Glomerular visceral epithelial cell (primary cell): Measurements from ENCODE around the gene TTC28.
"Not testable (repeated sequence)": the region's sequence is repeated elsewhere in the genome, so short reads cannot be mapped to it uniquely, and the experiment has no call there.

ENCODE experiments used
- DNase-seq: peaks from one replicate; pipeline ENCODE4 v3.0.0-alpha.2; 2016; ENCODE audit errors: extremely low spot score

TTC28 gene

DNA sequence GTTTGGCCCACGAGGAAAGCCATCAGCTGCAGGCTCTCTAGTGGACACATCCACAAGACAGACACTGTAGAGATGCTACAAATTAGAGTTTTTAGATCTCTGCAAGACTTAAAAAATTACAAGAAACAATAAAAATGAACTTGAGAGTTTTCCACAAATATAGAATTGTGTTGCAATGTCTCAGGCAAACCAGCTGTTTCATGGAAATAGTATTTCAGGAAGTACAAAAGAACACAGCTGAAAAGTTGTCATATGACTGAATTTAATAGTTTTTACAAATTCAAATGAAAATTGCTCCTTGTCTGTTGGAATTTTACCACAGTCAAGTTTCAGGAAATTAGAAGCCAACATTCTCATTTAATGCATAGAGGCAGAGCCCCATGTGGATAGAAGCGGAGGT lies 576.0 kb downstream of the TTC28 start:
- no peak for DNase-seq

DNA sequence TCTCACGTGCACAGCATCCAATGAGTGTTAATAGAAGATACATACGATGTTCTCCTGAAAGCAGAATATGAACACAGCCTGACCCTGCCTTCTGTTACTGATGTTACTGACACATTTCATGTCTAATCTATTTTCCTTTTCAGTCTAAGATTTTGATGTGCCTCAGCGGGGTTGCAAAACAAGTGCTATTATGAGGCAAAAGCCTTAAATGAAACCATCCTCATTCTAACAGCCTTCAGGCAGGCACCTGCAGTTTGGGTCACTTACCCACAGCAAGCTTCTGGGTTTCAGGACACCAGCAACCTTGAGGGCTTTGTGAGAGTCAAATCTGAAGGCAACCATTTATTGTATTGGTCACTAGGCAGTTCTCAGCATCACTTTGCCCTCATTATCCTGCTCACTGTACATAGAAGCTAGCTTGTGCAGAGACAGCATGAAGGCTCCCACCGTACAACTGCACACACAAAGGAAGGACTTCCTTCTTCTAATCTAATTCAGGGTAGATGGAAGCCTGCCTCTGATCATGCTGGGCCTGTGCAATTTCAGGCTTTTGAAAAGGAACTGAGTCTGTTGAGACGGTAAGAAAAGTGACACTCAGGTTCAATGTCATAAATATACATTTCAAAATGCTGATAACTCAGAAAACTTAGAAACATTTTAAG lies 577.4 kb downstream of the TTC28 start:
- DNase-seq: no peak

DNA sequence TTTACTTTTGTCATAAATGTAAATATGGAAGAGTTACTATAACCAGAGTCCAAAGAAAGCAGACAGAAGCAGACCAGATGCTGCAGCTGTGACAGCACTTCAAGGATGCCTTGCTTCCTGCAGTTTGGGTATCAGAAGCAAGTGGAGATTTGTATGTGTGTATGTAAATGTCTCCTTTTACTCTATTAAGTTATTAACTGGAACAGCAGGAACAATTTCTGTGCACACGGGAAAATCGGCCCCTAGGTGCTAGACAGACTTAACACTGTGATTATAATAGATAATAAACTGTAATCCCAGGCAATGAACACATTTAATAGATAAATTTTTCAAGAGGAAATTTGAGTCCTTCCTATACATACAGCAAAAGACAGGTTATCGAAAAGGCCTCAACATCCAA lies 582.0 kb downstream of the TTC28 start:
- DNase-seq: no peak

DNA sequence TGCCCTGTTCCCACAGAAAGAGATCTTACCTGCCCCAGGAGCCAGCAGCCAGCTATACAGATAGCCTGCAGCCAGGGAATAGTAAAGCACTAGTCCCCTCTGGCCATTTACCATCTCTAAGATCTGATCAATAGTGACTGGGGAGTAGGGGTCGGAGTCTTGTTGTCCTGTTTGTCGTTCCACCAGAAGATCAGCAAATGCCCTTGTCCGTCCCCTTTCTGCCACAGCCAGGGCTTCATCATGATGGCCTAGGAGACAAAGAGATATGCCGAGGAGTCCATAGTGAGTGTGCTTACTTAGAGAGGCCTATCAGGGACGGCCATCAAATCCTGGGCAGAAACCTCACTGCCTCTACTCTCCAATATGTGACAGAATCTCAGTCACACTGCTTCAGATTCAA lies 583.5 kb downstream of the TTC28 start:
- no peak for DNase-seq

DNA sequence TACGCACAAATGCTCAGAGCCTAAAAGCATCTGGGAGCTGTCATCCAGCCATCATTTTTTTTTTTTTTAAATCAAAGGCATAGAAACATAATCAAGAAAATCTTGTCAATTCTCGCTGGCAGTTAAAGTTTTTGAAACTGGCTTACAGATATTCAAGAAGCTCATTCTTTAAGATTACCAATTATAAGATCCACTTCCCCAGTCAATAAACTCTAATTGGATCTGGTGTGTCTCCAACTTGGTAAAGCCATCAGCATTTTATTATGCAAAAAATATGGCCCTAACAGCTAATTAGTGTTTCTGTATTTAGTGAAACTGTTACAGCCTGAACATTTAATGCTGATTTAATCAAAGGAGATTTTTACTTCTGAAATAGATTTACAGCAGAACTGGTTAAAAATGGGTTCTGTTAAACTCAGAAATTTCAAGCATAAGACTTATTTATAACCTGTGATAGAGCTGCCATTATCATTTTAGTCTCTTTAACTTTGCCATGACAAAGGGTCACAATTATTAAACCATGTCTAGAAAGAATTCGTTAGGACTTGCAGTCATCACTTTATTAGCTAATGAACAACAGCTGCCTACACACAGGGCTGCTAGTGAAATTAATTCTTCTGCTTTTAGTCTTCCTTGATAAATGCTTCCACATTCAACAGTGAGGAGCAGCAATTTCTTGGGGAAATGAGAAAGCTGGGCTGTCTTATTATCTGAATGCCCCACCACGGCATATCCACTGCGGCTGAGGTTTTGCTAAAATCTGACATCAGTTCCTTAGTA lies 584.1 kb downstream of the TTC28 start:
- DNase-seq: no peak

DNA sequence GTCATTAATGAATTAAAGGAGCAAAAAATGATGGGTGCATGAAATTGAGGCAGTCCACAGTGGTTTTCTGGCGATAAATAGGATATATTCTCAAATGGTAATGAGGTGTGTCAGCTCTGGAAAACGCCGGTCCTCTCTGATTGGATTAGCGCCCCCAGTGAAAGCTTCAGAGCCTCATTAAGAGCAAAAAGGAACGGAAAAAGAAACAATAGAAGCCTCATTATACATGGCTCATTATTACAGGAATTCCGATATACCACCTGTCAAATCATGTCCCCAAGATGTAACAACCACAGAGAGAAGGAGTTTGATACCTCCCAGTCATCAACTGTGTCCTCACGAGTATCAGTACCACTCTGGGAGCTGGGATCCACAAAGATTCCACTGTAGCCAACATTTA lies 584.9 kb downstream of the TTC28 start:
- no peak for DNase-seq

DNA sequence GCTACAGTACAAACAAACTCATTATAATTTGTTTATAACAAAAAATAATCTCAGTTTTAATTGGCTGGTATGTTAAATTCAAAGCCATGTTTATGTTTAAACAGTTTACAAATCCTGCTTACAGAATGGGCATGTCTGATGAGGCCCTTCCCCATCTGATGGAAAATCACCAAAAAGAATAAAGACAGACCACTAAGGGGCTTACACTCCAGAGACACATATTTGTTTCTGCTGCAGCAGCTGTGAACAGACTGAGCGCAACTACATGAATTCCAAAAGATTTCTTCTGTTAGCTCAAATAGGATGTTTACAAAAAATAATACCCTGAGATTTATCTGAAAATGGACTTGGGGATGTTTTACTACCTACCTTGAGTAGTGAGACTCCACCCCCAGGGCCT lies 585.9 kb downstream of the TTC28 start:
- DNase-seq: no peak

DNA sequence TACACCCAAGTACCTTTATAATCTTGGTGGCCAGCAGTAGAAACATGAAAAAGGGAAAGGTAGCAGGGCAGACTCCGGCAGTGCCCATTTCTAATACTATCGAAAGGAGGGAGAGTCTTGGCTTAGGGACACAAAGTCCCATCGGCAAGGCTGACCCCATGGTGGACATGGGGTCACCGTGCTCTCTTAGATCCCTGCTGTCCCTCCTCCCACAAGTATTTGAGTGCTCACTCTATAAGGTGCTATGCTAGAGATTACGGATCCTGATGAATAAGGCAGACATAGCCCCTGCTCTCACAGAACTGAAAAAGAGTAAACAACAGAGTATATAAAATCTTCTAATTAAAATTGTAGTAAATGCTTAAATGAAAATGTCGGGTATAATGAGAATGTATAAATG lies 588.2 kb downstream of the TTC28 start:
- DNase-seq: no peak

DNA sequence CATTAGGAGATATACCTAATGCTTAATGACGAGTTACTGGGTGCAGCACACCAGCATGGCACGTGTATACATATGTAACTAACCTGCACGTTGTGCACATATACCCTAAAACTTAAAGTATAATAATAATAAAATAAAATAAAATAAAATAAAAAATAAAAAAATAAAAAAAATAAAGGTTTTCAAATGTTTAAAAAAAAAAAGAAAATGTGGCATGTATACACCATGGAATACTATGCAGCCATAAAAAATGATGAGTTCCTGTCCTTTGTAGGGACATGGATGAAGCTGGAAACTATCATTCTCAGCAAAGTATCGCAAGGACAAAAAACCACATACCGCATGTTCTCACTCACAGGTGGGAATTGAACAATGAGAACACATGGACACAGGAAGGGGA lies 590.1 kb downstream of the TTC28 start:
- not testable (repeated sequence) for DNase-seq

DNA sequence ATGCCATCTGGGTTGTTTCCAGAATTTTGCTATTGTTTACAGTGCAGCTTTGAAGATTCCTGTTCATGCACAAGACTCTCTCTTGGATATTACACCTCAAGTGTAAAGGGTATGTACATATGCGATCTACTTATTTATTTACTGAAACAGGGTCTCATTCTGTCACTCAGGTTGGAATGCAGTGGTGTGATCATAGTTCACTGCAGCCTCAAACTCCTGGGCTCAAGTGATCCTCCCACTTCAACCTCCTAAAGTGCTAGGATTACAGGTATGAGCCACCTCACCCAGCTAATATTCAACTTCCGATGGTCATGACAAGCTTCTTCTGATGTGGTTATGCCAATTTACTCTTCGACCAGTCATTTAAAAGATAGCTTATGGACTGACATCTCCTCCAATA lies 602.5 kb downstream of the TTC28 start:
- no peak for DNase-seq

DNA sequence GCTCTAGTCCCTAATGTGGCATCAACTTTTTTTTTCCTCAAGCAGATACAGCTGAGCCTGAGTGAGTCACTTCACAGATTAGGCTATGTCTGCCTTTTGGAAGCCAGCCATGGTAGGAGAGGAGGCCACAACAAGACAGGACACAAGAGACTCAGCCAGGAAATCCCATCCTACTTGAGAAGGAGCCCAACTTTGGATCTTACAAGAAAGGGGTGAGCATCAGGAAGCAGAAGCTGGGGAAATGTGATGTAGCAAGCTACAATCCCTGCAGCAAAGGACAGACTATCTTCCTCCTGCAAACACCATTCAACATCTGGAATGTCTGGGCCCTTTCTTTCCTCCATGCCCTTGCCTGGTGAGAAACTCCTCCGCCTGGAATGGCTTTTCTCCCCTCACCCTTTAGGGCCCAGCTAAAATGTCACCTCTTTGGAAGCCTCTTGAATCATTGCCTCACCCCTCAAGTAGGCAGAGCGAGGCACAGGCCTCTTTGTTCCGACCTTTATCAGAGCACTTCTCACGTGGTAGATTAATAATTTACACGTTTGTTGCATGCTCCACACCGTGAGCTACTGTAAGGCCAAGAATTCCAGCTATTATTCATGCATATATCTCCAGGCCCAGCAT lies 604.2 kb downstream of the TTC28 start:
- DNase-seq: peak; percentile 83

DNA sequence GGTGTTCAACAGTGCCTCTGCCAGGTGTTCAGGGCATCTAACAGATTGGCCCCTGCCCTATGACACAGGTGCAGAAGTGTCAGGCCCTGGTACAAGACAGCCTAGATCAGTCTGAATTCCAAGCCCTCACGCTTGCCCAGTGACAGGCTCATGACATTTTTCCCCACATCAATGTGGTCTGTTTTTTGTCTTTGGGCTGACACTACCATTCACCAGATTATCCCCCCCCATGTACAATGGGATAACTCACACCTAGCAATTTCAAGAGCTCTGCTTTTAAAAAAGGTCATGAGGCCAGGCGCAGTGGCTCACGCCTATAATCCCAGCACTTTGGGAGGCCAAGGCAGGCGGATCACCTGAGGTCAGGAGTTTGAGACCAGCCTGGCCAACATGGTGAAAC lies 605.1 kb downstream of the TTC28 start:
- DNase-seq: no peak

DNA sequence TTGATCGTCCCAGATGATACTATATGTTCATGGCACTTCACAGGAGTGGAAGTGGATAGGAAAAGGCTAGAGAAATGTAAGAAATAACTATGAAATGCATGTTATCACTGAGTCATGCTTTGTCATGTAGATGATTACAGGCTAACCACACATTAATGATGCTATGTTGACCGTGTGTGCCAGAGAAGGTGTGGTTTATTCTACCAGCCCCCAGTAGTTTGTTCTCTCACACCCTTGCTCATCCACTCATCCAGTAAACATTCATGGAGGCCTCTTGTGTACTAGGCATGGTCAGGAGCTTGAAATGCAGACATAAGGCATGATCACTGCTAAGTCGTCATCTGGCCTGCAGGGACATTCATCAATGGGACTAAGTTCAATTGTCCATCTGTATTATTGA lies 607.6 kb downstream of the TTC28 start:
- DNase-seq: peak; percentile 8

DNA sequence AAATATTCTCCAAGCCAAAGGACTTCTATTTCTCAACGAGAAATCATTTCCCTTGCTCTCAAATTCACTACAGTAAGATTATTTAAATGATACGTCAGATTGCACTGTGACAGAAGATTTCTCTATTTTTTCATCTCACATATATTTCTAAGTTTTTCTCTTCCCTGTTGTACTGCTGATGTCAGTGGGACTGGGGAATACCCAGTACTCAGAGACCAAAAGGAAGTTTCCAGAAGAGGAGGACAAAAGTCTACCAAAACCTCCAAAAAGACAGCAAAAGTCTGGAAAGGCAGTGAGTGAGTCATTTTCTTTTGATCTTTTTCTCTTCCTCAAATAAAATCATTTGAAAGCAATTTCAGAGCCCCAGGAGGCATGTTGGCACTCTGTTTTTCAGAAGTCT lies 610.8 kb downstream of the TTC28 start:
- DNase-seq: no peak

DNA sequence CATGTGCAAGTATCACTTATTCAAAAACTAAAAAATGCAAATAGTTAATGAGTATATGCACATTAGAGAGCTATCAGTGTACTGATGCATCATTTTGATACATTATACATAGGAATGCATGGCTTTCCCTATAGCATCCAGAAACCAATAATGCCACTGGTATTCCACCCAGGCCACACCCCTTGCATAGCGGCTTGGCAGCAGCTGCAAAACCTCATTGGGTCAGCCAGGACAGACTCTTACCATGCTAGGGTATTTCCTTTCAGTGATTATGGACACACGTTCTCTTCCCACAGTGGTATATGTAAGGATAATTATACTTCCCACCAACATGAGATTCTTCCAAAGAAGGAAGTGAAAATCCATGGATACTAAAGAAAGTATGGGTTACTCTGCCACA lies 614.7 kb downstream of the TTC28 start:
- DNase-seq: no peak

DNA sequence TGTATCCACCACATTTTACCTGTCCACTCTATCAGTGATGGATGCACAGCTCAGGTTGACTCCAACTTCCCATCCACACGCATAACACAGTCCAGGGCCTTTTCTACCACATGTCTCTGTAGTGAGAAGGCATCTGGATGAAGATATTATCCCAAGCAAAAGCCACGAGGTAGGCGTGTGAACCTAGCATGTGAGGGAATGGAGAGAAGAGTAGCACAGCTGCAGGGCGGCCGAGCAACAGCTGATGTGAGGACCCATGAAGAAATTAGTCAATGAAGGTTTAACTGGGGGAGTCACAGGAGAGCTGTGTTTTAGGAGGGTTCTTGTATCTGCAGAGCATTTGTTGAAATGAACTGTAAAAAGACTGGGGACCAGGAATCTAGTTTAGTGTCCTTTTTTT lies 616.0 kb downstream of the TTC28 start:
- DNase-seq: no peak

DNA sequence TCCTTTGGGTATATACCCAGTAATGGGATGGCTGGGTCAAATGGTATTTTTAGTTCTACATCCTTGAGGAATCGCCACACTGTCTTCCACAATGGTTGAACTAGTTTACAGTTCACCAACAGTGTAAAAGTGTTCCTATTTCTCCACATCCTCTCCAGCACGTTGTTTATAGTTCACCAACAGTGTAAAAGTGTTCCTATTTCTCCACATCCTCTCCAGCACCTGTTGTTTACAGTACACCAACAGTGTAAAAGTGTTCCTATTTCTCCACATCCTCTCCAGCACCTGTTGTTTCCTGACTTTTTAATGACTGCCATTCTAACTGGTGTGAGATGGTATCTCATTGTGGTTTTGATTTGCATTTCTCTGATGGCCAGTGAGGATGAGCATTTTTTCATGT lies 619.0 kb downstream of the TTC28 start:
- not testable (repeated sequence) for DNase-seq

DNA sequence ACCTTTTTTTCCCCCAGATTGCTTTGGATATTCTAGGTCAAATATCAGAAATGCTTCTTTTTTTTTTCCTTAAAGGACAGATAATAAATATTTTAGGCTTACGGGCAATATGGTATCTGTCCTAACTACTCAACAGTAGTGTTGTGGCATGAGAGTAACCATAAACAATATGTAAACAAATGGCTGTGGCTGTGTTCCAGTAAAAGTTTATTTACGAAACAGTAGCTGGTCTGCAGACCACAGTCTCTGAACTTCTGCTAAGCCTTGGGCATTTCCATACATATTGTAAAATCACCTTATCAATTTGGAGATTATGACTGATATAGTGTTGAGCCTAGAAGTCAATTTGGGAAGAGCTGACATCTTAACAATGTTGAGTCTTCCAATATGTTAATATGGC lies 621.6 kb downstream of the TTC28 start:
- no peak for DNase-seq

DNA sequence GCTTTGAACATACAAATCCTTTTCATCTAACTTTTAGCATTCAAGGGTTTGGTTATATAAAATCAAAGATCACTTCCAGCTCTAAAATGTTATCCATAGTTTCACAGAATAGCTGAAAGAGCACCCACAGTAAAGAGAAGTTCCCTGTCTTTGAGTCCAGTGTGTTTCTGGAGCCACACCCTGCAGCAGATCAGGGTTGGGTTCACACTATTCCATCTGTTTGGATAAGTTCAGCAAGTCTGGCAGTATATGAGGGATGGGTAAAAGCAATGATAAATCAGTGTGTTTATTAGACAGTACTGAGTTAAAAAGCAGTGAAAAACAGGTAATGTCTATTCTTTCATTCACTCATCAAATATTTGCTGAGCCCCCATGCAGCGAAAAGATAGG lies 624.8 kb downstream of the TTC28 start:
- DNase-seq: no peak

DNA sequence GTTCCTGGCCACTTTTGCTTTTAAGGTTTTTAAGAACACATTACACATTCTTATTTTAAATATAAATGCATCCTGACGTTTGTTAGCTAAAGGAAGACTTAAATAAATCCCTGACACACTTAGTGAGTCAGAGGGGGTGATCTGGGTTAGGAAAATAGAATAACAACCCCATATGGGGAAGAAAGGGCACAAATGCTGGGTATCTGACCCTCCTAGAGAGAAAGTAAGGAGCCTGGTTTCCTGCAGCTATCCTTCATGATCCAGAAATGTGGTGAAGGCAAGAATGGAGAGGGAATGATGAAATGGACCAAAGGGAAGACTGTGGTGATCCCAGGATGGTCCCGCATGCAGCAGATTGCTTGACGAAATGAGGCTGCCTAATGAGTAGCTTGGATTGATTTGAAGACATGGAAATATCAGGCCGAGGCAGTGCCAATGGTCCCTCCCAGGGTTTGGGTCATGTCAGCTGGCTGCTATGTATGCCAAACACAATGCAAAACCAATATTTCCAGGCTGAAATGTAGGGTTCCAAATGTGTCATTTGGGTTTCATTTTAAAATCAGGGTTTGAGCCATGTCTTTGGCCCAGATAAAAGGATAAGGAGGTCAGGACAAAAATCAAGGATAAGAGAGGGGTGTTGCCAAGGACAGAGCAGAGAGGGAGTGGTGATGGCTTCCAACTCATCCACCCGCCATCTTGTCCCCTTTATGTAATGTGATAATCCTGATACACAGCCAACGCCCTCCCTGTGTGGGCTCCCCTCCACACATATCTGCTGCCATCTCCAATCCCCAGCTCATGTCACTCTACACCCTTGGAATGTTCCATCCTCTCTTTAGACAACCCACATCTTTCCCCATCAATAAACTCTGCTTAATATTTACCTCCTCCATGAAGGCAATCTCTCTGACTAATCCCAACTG lies 625.5 kb downstream of the TTC28 start:
- no peak for DNase-seq

DNA sequence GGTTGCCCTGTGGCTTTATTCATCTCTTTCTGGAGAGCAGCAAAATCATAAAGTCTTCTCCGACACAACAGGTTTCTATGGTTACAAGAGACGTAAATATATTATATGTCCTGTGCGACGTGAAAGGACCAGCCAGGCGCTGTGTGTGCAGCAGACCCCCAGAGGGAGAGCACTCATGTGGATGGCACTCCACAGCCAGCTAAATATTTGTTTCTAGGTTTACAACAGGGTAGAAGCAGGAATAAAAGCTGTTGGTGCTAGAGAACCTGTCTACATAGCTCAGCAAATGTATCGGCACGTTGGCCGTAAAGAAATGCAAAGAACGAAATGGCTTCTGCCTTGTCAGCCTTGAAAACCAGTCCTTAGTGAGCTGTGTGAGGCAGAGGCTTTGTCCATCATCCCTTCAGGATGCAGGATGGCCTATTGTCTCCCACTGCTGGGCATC lies 626.8 kb downstream of the TTC28 start:
- DNase-seq: no peak

DNA sequence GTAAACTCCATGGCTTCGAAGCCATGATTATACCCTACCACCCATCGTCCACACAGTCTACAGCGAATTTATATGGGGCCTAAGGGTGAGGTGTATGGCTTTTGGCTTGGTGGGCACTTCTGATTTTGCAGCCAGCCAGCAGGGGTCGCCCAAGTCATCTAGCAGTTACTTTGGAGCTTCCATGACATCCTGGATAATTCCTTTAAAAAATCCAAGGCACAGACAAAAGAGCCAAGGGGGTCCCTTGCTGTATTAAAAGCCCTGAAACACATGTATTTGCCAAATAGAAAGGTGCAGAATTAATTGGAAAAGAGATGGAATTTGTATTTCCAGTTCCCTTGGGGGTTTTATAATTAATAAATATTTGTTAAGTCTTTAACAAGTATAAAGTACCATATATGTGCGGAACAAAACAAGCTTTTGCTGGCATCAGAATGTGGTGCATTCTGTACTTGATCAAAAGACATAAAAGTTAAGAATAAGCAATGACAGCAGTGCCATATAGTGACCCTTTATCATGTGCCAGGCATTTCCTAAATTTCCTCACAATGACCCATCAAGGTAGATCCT lies 627.8 kb downstream of the TTC28 start:
- DNase-seq: peak; percentile 67
